Activated CD8-positive, alpha-beta memory T cell treated with anti-CD3 and anti-CD28 coated beads, Interleukin-2, amount 50 U/mL, for 24 hours (primary cell): ENCODE data around the gene SCGB2A2.

Experiments used
- DNase-seq: peaks from one replicate; pipeline ENCODE4 v3.0.0-alpha.2; 2020; ENCODE audit errors: extremely low read depth

Gene SCGB2A2

GRCh38 chr11:62269654-62270278 lies at the start of gene SCGB2A2:
Gene SCGB2A2 (plus strand): TSS chr11:62270158. CDS start chr11:62270217, 59 bp downstream.
- no peak for DNase-seq

DNA sequence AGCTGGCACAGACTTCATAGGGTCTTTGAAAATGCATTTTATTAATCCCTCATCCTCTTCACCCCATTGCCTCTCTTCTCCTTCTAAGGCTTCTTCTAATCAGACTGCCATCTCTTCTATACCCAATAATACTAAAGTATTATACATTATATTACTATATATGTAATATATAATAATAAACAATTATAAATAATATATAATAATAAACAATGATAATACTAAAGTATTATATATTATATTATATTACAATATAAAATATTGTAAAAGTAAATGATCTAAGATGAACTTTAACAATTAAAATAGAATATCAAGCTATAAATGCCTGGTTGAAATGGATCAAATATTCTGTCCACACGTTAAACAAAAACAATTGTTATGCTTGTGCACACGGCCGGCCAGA lies 48.5 kb upstream of the SCGB2A2 start:
- no peak for DNase-seq

DNA sequence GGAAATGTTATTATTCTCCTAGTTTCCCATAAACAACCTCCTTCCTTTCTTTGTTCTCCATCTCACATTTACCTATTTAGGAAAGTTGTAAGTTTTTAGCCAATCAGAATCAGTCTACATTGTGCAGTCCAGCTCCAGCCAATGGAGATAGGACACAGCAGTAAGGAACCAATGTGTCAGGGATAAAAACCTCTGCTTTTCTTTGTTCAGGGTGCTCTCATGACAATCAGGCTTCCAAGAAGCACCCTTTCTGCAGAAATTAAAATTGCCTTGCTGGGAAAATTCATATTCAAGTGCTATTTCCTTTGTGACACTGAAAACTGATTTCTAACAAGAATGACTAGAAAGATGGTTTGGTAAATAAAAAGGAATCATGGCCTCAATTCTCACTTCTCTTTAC lies 46.9 kb upstream of the SCGB2A2 start:
- no peak for DNase-seq

DNA sequence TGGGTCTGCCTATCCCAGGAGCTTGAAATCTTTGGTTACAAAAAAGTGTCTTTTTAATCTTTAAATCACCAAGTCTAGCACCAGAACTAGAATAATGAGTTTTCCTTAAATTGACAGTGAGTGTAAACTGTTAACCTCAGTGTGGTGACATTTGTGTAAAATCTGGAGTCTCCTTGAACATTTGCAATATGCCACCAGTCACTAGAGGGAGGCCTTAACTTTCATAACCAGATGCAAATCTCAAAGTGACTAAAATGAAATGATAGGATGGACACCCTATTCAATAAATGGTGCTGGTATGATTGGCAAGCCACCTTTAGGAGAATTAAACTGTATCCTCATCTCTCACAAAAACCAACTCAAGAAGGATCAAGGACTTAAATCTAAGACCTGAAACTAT lies 36.2 kb upstream of the SCGB2A2 start:
- DNase-seq: no peak

DNA sequence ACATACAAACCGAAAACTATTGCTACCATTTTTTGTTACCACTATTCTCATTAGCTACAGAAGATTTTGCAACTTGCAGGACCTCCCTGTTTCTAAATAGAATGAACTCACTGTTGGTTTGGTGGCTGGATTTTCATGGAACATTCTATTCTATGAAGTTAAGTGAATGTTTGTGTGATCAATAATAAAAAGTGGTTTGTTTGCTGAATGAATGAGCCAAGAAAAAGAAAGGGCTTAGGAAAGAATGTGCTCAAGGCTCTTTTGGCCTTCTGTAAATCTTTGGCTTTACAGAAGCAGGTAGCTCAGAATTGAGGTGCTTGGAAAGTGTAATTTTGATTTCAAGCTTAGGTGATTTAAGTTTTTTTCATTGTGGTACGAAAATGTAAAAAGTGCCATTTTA lies 33.8 kb upstream of the SCGB2A2 start:
- no peak for DNase-seq

DNA sequence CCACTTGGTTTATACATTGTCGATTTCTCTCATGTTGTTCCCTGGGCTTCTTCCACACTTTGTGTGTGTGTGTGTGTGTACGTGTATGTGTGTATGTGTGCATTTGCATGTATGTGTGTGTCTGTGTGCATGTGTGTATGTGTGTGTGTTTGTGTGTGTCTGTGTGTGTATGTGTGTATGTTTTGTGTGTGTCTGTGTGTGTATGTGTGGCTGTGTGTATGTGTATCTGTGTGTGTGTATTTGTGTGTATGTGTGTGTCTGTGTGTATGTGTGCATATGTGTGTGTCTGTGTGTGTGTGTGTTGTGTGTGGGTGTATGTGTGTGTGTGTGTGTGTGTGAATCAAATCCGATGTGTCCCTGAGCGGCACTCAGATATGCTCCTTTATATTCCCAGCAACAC lies 32.5 kb upstream of the SCGB2A2 start:
- DNase-seq: no peak

- no peak for DNase-seq
Measured at GRCh38 chr11:62238151-62238550, 31.8 kb upstream of the SCGB2A2 start.

DNA sequence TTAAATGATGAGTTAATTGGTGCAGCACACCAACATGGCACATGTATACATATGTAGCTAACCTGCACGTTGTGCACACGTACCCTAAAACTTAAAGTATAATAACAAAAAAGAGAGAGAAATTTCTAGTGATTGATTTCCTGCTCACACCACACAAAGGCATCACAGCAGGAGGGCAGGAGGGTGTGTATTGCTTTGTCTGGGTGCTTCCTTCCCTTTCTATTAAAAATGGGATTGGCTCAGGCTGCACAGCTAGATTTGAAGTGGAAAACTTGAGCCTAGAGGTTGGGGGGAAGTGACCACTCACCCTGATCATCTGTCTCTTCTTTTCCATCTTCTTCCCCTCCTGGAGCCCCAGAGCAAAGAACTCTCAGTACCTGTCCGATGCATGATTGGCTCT lies 28.9 kb upstream of the SCGB2A2 start:
- DNase-seq: no peak

- DNase-seq: no peak
Measured at GRCh38 chr11:62242021-62242420, 27.9 kb upstream of the SCGB2A2 start, which contains the start of gene SCGB1D2. Gene SCGB1D2 (plus strand): TSS chr11:62242239. CDS start chr11:62242308, 69 bp downstream.

GRCh38 chr11:62245271-62245753 lies 24.6 kb upstream of the SCGB2A2 start:
- DNase-seq: no peak

- DNase-seq: no peak
Measured at GRCh38 chr11:62251698-62252097, 18.3 kb upstream of the SCGB2A2 start.

DNA sequence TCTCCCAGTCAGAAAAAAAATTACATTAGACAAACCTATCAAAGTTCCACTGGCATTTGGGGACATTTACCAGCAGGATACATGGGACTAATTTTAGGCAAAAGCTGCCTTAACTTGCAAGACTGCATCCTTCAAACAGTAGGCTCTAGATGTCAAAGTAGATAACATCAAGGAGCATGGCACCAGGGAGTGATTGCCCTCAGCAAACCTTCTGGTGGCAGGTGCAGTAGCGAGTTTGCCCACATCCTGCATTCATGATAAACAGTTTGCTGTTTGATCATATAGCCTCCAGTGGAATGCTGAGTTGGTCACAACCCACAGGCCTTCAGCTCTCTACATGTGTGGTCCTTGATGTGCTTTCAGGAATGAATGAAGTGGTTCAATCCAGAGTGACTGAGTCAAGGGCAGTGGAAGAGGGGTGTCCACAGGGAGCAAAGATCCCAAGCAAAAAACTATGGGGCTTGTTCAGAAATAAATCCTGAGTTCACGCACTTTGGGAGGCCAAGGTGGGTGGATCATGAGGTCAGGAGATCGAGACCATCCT lies 15.9 kb upstream of the SCGB2A2 start:
- DNase-seq: no peak

DNA sequence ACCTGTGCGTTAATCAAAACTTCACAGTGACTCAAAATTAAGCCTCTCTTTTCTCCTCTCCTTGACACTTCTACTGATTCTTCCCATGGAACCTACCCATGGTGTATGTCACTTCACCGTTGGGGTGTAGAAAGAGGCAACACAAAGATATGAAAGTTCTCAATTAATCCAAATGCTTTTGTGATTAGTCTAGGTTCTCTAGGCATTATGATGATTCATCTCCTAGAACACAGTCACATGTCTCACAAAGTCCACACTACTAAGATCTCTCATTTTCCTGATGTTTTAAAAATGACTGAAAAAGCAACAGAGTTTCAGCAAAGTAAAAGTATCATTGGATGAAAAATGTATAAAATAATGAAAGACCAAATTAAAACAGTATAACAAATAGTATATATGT lies 13.7 kb upstream of the SCGB2A2 start:
- no peak for DNase-seq

DNA sequence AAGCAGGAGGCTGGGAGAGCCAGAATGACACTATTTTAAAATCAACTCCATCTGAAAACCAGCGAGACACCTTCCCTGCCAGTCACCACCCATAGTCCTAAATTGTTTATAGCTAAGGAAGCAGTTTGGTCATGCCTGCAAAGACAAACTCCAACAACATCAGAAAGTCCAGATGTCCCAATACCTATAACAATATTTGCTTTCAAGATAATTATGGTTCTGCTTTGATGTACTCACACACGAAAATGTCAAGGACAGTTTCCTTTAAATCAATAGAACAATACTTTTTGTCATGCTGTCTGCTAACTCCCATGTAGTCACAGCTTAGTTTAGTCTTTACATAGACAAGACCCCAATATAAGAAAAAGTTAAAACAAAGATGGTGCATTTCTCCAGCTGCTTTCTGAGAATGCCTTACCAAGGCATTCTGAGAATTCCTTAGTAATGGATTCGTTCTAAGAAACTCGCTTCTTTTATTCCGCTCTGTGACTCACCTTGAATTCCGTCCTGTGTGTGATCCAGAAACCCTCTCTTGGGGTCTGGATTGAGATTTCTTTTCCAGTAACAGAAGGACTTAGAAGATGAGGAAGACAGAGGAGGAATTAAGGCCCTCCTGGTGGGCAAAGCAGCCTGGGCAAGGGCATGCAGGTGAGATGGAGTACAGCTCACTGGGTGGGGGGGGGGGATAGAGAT lies 9.6 kb upstream of the SCGB2A2 start:
- no peak for DNase-seq

GRCh38 chr11:62264004-62264403 lies 6.0 kb upstream of the SCGB2A2 start:
- no peak for DNase-seq

DNA sequence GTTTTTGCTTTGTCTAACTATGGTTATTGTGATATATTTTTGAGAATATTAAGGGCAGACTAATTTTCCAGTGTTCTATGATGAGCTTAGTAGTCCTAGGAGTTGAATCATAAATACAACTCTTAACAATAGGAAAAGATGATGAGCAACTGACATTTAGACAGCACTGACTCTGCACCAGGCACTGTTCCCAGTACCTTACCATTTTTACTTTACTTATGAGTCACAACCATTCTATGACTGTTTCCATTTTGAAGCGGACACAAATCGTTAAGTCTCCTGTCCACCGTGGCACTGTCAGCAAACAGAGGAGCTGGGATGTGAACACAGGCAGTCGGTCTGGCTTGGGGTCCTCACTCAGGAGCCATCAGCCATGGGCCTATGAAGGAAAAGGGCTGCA lies 3.4 kb upstream of the SCGB2A2 start:
- no peak for DNase-seq

- DNase-seq: no peak
Measured at GRCh38 chr11:62267050-62267449, 2.9 kb upstream of the SCGB2A2 start.

GRCh38 chr11:62267576-62267975 lies 2.4 kb upstream of the SCGB2A2 start:
- DNase-seq: no peak

DNA sequence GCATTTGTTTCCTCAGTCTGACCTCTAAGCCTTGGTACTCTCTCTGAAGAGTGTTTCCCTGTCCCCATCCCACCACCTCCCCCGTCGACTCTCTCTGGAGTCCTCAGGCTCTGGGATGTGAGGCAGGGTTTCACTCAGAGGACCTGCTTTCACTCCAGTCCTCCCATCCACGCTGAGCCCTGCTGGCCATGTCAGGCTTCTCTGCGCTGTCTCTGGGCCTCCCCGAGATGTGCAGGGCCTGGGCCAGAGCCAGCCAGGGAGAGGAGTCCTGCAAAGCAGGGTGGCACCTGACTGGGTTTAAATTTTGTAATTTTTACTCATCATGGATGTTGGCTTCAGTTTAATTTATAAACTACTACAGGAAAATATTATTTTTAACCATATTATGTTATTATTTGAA lies 3.3 kb downstream of the SCGB2A2 start:
- DNase-seq: no peak

DNA sequence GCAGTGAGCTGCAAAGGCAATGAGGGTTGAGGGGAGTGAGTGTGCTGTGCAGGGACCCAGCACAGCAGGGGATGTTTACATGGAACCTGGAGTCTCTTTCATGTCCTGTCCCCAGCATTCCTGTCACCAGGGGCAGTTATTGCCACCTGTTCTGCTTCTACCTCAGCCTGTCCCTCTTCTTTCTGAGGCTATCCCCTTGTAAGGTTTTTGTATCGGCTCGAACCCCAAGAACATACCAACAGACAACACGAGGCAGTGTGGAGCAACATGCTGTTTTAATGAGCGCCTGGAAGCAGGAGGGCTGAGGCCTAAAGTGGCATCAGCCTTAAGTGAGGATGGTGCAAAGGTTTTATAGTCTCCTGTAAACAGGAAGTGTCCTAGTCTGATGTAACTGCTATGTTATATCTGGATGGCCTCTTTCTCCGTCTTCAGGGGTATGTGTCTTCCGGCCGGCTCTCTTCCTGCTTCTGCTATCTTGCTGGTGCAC lies 3.9 kb downstream of the SCGB2A2 start:
- DNase-seq: no peak

GRCh38 chr11:62280452-62280851 lies 10.5 kb downstream of the SCGB2A2 start:
- DNase-seq: no peak

DNA sequence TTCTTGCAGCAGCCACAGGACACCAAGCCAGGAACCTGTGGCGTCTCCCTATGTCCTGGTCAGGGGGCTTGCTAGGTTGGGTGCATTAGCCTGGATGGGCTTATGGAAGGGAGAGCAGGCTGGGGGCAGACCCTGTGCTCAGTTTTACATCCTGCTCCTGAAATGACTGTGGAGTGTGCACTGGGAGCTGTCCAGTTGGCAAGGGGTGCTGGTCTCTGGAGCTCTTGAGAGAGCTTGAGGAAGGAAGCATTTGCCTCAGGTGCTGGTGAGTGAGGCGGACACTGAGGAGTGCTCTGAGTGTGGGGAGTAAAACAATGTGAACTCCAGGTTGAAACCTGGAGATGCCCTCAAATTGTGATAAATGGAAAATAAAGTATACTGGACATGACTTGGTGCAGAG lies 25.5 kb downstream of the SCGB2A2 start:
- DNase-seq: no peak

DNA sequence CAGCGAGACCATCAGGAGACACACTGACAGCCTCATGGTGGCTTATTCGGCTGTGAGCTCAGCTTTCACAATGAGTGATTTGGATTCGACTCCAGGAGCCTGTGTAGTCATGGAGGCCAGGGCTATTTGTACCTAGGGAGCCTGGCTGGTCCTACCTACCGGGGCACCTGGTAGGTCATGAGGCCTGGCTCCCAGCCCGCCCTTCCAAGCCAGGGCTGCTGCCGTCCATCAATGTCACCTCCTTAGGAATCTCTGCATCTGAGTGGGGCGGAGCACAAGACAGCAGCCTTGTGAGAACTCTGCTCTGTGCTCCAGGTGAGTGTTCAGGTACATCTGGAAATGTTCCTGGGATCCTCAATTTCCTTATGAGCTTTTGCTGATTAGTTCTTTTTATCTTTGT lies 29.0 kb downstream of the SCGB2A2 start, which contains the start of gene SCGB1D4:
TSS of gene SCGB1D4 (minus strand) at position 101 of the 400 bp plus-strand sequence. CDS start at position 36, 65 bp downstream.
- DNase-seq: no peak
